SK-N-MC (cell line): ENCODE data around the gene AVPR1B.

Experiments used
- EZH2 ChIP-seq: fragments of 200-600 bp; sonication (generic); IDR thresholded peaks from one replicate; pipeline ENCODE4 v1.6.1; 2017; ENCODE audit warnings: antibody characterized with exemption
- POLR2AphosphoS5 ChIP-seq: IDR thresholded peaks from 2 replicates; pipeline ENCODE4 v1.6.1; 2012; ENCODE audit warnings: mild to moderate bottlenecking, low read depth, low read length, borderline replicate concordance

DNA sequence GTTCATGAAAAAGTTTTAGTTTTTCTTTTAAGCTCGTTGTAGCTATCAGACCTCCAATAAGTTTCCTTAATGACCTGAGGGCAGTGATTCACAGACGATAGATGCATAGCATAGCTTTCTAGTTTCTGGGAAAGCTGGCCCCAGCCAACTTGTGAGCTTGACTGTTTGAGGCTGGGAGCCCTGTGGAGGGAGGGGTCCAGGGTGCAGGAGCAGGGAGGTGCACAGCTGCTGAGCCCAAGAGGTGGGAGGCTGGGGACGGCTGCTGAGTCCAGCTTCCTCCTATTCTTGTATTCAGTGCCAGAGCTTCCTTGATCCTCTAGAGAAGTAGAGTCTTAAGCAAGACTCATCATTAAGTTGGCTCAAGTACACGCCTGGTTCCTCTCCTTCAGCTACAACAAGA, 11.0 kb upstream of the AVPR1B start:
- TF ChIP-seq EZH2 (no peak), POLR2AphosphoS5 (no peak)
